NCI-H748 treated with DMSO at 0.1 percent for 48 hours (cell line): ENCODE results near the gene QSOX2.

ENCODE experiments used
- DNase-seq: peaks from one replicate; lab custom pipeline; 2025; lab: John Stamatoyannopoulos, UW

QSOX2 gene

GRCh38 chr9:136190237-136190601 is 55.4 kb downstream of the QSOX2 start:
- DNase-seq = no peak

DNA sequence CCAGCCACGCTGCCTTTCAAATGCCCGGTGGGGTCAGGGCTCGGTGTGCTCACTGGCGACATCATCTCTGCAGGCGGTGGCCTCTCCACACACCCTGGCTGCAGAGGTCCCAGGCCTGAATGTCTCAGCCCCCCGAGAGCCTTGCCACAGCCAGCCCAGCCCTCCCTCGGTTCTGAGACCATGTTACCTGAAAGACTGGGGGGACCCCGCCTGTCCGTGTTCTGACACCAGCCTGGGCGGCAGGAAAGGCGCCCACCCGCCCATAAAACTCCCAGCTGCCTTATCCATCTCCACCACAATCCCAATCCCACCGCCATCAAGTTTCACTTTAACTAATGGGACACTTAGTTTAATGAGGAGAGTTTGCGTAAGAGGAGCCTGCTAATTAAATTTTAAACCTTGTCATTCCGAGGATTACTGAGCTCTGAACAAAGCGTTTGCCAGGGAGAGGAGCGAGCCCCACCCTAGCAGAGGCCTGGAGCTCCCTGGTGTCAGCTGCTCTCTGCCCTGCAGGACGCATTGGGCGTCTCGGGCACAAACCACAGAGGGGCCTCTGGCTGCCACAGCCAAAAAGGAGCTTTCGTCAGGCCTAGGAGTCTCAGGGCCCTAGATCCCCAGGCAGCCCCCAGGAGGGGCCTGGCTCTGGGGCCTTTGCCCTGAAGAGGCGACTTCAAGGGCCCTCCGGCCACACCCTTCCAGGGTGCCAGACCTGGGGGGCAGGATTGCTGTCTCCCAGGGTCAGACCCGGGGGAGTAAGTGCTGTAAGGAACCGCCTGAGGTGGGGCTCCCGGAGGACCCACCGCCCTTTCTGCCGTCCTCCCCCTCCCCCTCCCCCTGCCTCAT is 56.0 kb downstream of the QSOX2 start:
- DNase-seq = no peak

- no peak for DNase-seq
These were observed 57.7 kb downstream of the QSOX2 start for GRCh38 chr9:136187683-136188586.

DNA sequence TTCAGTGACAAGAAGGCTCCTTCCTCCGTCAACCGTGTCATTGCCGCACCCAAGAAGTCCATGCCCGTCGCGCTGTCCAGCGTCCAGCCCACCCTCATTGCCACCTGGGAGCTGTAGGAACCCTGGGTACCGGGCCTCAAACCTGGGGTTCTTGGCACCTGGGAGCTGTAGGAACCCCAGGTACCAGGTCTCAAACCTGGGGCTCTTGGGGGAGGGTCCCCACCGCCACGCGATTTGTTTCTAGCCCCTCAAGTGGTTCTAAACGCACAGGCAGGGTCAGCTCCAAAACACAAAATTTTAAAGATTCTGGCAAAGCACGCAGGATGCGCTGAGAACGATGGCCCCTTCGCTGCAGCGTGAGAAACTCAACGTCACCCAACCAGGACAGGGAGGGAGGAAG is 58.4 kb downstream of the QSOX2 start:
- DNase-seq = no peak

- no peak for DNase-seq
These were observed 59.2 kb downstream of the QSOX2 start for GRCh38 chr9:136186386-136186785.

DNA sequence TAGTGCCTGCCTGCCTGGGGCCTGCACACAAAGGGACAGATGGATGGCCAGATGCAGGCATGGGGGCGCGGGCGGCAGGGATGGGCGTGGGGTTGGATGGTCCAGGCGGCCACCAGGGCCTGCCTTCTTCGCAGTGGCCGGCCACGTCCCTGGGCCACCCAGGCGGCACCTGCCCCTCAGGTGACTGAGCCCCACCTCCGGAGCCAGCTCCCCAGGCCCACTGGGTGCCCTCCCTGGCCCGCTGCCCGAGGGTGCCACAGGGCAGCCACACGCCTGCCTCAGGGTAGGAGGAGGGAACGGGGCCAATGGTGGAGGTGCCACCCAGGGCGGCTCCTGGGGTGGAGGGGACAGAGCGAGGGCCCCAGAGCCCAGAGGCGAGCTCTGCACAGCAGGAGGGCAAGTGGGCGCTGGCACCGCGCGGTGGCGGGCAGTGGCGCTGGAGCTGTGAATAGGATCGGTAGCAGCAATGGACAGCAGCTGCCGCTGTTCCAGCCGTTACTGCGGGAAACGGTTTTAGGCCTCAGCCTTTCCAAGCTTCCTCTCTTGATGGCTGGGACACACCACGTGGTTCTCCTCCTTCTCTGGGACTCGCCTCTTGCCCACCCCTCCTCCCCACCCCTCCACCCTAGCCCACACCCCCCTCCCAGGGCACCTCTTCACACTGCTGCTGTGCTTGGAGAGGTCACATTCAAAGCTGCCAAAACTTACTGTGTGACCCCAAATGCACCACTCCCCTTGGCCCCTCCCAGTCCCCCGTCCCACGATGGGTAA is 59.8 kb downstream of the QSOX2 start:
- no peak for DNase-seq

DNA sequence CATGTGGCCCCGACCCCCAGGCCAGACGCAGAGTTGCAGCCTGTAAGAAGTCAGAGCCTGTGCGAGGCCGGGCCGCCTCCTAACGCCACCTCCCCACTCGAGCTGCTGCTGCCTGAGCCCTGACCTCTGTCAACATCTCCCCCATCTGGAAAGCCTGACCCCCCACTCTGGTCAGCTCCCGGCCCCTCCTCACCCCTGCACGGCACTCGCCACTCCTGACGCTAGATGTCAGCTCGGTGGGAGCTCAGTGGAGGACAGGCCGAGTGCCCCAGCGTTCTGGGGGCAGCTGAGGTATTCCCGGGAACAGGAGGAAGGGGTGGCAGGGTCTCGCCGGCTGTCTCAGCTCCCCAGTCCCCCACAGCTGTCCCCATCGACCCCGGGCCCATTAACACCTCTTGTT is 60.5 kb downstream of the QSOX2 start:
- no peak for DNase-seq

DNA sequence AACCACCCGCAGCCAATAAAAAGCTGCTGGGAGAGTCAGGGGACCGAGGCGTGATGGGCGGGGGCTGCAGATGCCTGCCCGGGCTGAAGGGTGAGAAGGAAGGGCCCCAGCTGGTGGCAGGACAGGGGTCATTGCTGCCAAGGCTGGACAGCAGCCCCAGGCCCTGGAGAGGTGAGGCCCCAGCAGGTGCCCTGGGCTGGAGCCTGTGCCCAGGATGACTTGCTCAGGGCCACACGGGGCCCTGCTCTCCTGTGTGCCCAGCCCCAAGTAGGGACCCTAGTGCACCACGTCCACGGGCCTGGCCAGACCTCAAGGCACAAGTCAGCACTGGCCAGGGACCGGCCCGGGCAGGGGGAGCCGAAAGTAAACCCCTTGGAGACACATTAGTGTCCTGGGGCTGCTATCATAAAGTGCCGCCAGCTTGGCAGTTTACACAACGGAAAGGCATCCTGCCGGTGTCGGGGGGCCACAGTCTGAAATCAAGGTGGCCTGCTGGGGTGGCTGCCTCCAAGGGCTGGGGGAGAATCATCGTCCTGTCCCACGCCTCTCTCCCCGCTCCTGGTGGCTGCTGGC is 62.7 kb downstream of the QSOX2 start:
- no peak for DNase-seq

DNA sequence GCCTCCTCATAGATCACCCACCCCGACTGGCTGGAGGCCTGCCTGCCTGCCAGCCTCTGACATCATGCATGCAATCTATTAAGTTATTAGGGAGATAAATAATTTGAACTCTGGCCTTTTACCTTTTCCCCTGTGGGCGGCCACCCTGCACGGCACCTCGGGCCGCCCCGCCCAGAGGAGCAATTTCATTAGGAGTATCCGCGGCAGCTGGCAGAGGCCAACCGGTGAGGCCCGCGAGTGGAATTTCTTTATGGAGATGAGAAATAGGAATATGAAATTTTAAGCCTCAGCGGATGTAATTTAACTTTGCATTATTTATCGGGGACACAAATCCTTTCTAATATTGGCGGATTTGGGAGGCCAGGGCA is 63.2 kb downstream of the QSOX2 start:
- DNase-seq = no peak

- DNase-seq = no peak
These were observed 63.7 kb downstream of the QSOX2 start for GRCh38 chr9:136181784-136182419.

GRCh38 chr9:136180586-136180985 is 65.0 kb downstream of the QSOX2 start:
- no peak for DNase-seq

DNA sequence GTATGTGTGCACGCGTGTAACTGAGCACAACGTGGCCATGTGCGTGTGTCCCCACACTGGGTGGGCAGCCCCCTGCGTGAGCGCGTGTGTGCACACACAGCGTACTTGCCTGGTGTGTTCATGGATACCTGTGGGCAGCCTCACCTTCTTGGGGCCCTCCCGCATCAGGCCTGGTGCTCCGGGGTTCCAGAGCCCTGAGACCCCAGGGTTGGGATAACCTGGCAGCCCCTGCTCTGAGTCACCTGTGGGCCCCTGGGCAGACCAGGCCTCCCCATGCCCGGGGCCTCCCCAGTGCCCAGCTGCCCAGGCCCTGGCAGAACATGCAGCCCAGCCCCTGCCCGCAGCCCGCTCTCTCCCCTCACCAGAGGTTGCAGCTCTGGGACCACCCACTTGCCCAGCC is 65.9 kb downstream of the QSOX2 start:
- DNase-seq = no peak

DNA sequence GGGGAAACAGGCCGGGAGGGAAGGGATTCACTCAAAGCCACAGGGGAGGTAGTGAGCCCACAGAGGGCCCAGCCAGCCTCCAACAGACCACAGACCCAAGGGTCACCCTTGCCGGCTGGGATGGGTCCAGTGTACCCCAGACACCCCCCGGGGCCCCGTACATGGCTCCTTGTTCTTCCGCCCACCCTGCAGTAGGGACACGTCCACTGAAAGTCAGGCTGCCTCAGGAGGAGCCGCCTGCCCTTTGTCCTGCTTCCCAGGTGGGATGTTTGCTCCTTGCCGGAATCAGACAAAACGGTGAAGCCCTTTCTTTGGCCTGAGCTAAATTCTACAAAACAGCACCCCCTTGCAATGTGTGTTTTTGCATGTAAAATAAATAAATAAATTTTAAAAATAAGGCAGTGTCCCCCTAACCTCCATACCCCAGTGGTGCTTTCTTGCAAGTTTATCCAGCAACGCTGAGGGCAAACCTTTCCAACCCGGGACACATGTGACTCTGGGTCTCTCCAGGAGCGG is 66.5 kb downstream of the QSOX2 start:
- DNase-seq = no peak

GRCh38 chr9:136178773-136179075 is 66.9 kb downstream of the QSOX2 start:
- DNase-seq = no peak

DNA sequence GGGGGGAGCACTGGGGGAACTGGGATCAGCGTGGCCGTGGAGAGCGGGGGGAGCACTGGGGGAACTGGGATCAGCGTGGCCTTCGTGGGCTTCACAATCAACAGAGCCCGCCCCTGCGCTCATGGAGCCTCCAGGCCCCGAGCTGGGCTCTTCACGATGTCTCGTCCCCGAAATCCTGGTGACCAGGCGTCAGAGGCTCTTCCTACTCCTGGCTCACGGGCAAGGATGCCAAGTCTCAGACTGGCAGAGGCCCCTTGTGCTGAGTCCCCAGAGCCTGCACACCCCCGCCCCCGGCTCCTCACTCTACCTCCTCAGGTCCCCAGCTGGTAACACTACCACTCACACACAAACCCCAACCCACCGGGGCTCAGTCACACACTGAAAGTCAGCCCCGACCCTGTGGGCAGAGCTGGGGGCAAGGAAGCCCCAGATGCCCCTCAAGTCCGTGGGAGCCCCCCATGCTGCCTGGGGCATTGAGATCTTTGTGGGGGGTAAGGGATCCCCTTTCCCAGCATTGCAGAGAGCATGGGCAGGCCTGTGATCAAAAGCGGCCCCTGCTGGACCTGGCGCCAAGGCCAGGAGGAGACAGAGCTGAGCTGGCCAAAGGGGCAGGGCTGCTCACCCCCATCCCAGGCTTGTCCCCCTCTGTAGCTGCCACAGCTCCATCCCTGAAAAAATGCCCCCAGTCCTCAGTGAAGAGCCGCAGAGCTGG is 67.4 kb downstream of the QSOX2 start:
- DNase-seq = no peak

- DNase-seq = no peak
These were observed 68.4 kb downstream of the QSOX2 start for GRCh38 chr9:136177224-136177623.

DNA sequence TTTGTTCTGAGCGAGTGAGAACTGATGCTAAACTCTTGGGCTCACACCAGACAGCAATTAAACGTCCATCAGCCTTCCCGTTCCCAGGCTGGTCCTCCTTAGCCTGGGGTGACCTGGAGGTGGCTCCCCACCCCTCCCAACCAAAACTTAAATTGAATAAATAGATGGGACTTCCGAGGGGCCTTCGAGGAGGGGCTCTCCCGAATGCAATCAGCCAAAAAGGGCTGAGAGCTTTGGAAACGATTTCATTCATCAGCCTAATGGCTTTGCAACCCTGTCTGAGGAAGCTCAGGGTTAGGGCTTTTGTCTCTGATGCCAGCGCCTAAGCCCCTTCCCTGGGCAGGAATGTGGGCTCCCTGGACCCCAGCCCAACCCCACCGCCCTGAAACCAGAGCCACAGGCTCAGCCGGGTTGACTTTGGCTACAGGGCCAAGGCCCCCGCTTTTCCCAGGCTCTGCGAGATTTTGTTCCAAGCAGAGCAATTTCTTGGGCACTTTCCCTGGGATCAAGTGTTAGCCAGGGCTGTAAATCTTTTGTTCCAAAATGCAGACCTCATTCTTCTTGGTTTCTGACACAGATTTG is 69.9 kb downstream of the QSOX2 start:
- DNase-seq = no peak

GRCh38 chr9:136174779-136175615 is 70.6 kb downstream of the QSOX2 start:
- DNase-seq = no peak

- DNase-seq = no peak
These were observed 71.8 kb downstream of the QSOX2 start for GRCh38 chr9:136173648-136174290.
